HepG2 (cell line): Measurements from ENCODE around the gene PMM2. TPM values are rescaled to one million over a fixed set of nuclear protein-coding genes. Genes with fewer than 3 reads are reported as not detected.

Experiments
- ATAC-seq: fragments of 200-7000 bp; cut with Tn5 transposase; 3 replicates; pipeline ENCODE4 v1.9.1; 2020; ENCODE audit warnings: mild to moderate bottlenecking, moderate library complexity
- BruUV-seq: library from RNA; stranded (reverse); fragments of 400-500 nt; replicated peaks from 2 replicates; lab custom pipeline; 2021; lab: Mats Ljungman, UMichigan
- CTCF ChIA-PET: fragments of 300-600 bp; formaldehyde crosslinking; extraction: SDS; loops from one replicate; lab custom pipeline; 2021; ENCODE audit warnings: low total read pairs, inconsistent platforms, low intra/inter-chr PET ratio; lab: Yijun Ruan, JAX
- POLR2A ChIA-PET: fragments of 350-600 bp; sonication (Branson Sonifier 250); formaldehyde crosslinking; loops from one replicate; lab custom pipeline; 2020; ENCODE audit warnings: antibody characterized with exemption, inconsistent platforms; lab: Yijun Ruan, JAX
- DNase-seq: peaks from one replicate; pipeline ENCODE4 v3.0.0-alpha.2; 2015; ENCODE audit warnings: low spot score
- FAIRE-seq: peaks from 3 replicates; lab custom pipeline; 2011; peaks lifted over from hg19 to GRCh38; lab: Jason Lieb, UNC
- H2AFZ ChIP-seq: one replicate; pipeline ENCODE4 v1.6.1; 2011; ENCODE audit warnings: low read length, inconsistent platforms
- H3K27ac ChIP-seq: fragments of 300-600 bp; 3 replicates; pipeline ENCODE4 v1.8.0; 2011; ENCODE audit warnings: mixed run types, mild to moderate bottlenecking, mixed read lengths, low read length, inconsistent platforms; ENCODE audit not compliant: insufficient read depth; ENCODE audit errors: extremely low read length
- H3K27me3 ChIP-seq, 2 experiments: fragments of 200-600 bp in 1 of 2; 2 replicates in 1 of 2; 3 replicates in 1 of 2; pipeline versions ENCODE4 v1.6.0 to v1.8.0; 2011; ENCODE audit warnings: low read length in 2 of 2, mild to moderate bottlenecking in 2 of 2, moderate library complexity in 2 of 2, inconsistent platforms in 1 of 2; ENCODE audit not compliant: insufficient read depth in 2 of 2, control insufficient read depth in 1 of 2
- H3K36me3 ChIP-seq, 2 experiments: fragments of 200-600 bp in 1 of 2; replicated peaks in 1 of 2; 2 replicates in 1 of 2; 3 replicates in 1 of 2; pipeline versions ENCODE4 v1.5.1 to v1.8.0; 2011; ENCODE audit warnings: low read length in 2 of 2, inconsistent platforms in 1 of 2; ENCODE audit not compliant: insufficient read depth in 2 of 2, control insufficient read depth in 1 of 2
- H3K4me1 ChIP-seq: 2 replicates; pipeline ENCODE4 v1.5.1; 2012; ENCODE audit warnings: low read length, inconsistent platforms; ENCODE audit not compliant: insufficient read depth
- H3K4me2 ChIP-seq: 2 replicates; pipeline ENCODE4 v1.6.0; 2011; ENCODE audit warnings: low read depth, low read length, inconsistent platforms
- H3K4me3 ChIP-seq, 3 experiments: fragments of 200-600 bp in 1 of 3; sonication (generic), shearing (Covaris generic) in 1 of 3; replicated peaks in 1 of 3; 2 replicates each; pipeline ENCODE4 v1.5.1; 2011 to 2016; ENCODE audit warnings: low read length in 3 of 3, inconsistent platforms in 2 of 3, low read depth in 2 of 3, mild to moderate bottlenecking in 2 of 3, control low read depth in 1 of 3, mixed read lengths in 1 of 3; ENCODE audit not compliant: insufficient read depth in 1 of 3
- H3K79me2 ChIP-seq: one replicate; pipeline ENCODE4 v1.6.1; 2011; ENCODE audit warnings: low read length, inconsistent platforms; ENCODE audit not compliant: insufficient read depth
- H3K9ac ChIP-seq: 2 replicates; pipeline ENCODE4 v1.6.0; 2011; ENCODE audit warnings: mild to moderate bottlenecking, low read depth, low read length, inconsistent platforms; ENCODE audit not compliant: insufficient read depth
- H3K9me3 ChIP-seq: 2 replicates; pipeline ENCODE4 v1.5.1; 2012; ENCODE audit warnings: mild to moderate bottlenecking, low read length
- H4K20me1 ChIP-seq: 2 replicates; pipeline ENCODE4 v1.6.0; 2011; ENCODE audit warnings: inconsistent platforms, mild to moderate bottlenecking, low read length, moderate library complexity; ENCODE audit not compliant: insufficient read depth
- CENPT ChIP-seq: sonication (generic); formaldehyde crosslinking; IDR thresholded peaks from 2 replicates; pipeline ENCODE4 v1.8.0; 2022; ENCODE audit warnings: low read depth, mild to moderate bottlenecking, moderate library complexity, missing genetic modification reagents
- FOXA3 ChIP-seq: IDR thresholded peaks from 2 replicates; pipeline ENCODE4 v1.6.1; 2016; ENCODE audit warnings: missing genetic modification reagents, missing compliant biosample characterization
- FOXO1 ChIP-seq: sonication (generic); formaldehyde crosslinking; IDR thresholded peaks from 2 replicates; pipeline ENCODE4 v1.4.0; 2020; ENCODE audit warnings: missing genetic modification reagents
- GZF1 ChIP-seq: sonication (generic); formaldehyde crosslinking; IDR thresholded peaks from 2 replicates; pipeline ENCODE4 v1.5.1; 2020; ENCODE audit warnings: mild to moderate bottlenecking, missing genetic modification reagents
- HINFP ChIP-seq: sonication (generic); formaldehyde crosslinking; IDR thresholded peaks from 2 replicates; pipeline ENCODE4 v1.4.0; 2020; ENCODE audit warnings: low read depth, mild to moderate bottlenecking, missing genetic modification reagents
- POLR2A ChIP-seq, 2 experiments: IDR thresholded peaks; 2 replicates each; pipeline ENCODE4 v1.6.1; 2011; ENCODE audit warnings: low read depth in 2 of 2, low read length in 2 of 2, mild to moderate bottlenecking in 1 of 2, moderate library complexity in 1 of 2; ENCODE audit not compliant: insufficient read depth in 1 of 2
- POLR2AphosphoS2 ChIP-seq: IDR thresholded peaks from 2 replicates; pipeline ENCODE4 v1.6.1; 2011; ENCODE audit warnings: low read depth, low read length, improper control_type of control experiment
- RARG ChIP-seq: sonication (generic); formaldehyde crosslinking; IDR thresholded peaks from 2 replicates; pipeline ENCODE4 v1.4.0; 2020; ENCODE audit warnings: low read depth, mild to moderate bottlenecking, missing genetic modification reagents
- THYN1 ChIP-seq: sonication (generic); formaldehyde crosslinking; IDR thresholded peaks from 2 replicates; pipeline ENCODE4 v1.8.1; 2023; ENCODE audit warnings: low read depth, mild to moderate bottlenecking, moderate library complexity, missing genetic modification reagents, borderline replicate concordance
- ZFP91 ChIP-seq: sonication (generic); formaldehyde crosslinking; IDR thresholded peaks from 2 replicates; pipeline ENCODE4 v1.9.0; 2022; ENCODE audit warnings: missing genetic modification reagents, mild to moderate bottlenecking, borderline replicate concordance
- ZNF343 ChIP-seq: sonication (generic); formaldehyde crosslinking; IDR thresholded peaks from 2 replicates; pipeline ENCODE4 v1.4.0; 2020; ENCODE audit warnings: mild to moderate bottlenecking, missing genetic modification reagents
- ZNF441 ChIP-seq: sonication (generic); formaldehyde crosslinking; IDR thresholded peaks from 2 replicates; pipeline ENCODE4 v1.7.0; 2021; ENCODE audit warnings: missing genetic modification reagents, borderline replicate concordance
- ZNF460 ChIP-seq: sonication (generic); formaldehyde crosslinking; IDR thresholded peaks from 2 replicates; pipeline ENCODE4 v1.5.1; 2020; ENCODE audit warnings: missing genetic modification reagents, mild to moderate bottlenecking, borderline replicate concordance
- ZNF484 ChIP-seq: sonication (generic); formaldehyde crosslinking; IDR thresholded peaks from 2 replicates; pipeline ENCODE4 v1.5.1; 2020; ENCODE audit warnings: mild to moderate bottlenecking, low read depth, missing genetic modification reagents, borderline replicate concordance
- ZNF792 ChIP-seq: IDR thresholded peaks from 2 replicates; pipeline ENCODE4 v1.6.1; 2016
- WGBS: methylation state at CpG from one replicate; pipeline ENCODE4 v1.1.6; 2017; ENCODE audit warnings: low lambda C conversion rate; 5-methylcytosine and 5-hydroxymethylcytosine counted together
- in situ Hi-C: cut with HindIII; loops from 2 replicates; pipeline ENCODE4 v1.10.0; 2017; ENCODE audit warnings: low pct_unique_long_range_greater_than_20kb; ENCODE audit not compliant: extremely low pct_ligation_motif_present
- intact Hi-C: fragments of 100-400 bp; cut with micrococcal nuclease; formaldehyde crosslinking; loops from one replicate; pipeline ENCODE4 v1.10.0; 2022; ENCODE audit not compliant: unreplicated experiment
- polyA plus RNA-seq, 8 experiments: library from polyadenylated mRNA; depleted of rRNA in 3 of 8; stranded (reverse) in 7 of 8; unstranded in 1 of 8; fragments of >200 nt; fragmentation: Illumina TruSeq in 4 of 8; extraction: Trizol in 4 of 8; gene quantifications; 2 replicates each; pipeline versions ENCODE4 v1.2.1 to v1.2.3, GENCODE V29; 2011 to 2016; ENCODE audit warnings: low read depth in 4 of 8, missing spikeins in 1 of 8, mixed read lengths in 1 of 8; ENCODE audit not compliant: insufficient read depth in 1 of 8
- total RNA-seq, 5 experiments: library from RNA; depleted of rRNA; stranded (reverse); fragments of >200 nt; fragmentation: Illumina TruSeq; extraction: Trizol; gene quantifications; 2 replicates each; pipeline ENCODE4 v1.2.3, GENCODE V29; 2016; ENCODE audit warnings: low read depth in 1 of 5
- TF ChIP-seq, protein P1 (sequence below), 2 experiments: fragments of 450-650 bp in 1 of 2; sonication (generic) in 1 of 2; formaldehyde crosslinking; IDR thresholded peaks; 2 replicates each; pipeline versions ENCODE4 v1.5.0 to v1.8.0; 2020 to 2022; ENCODE audit warnings: mild to moderate bottlenecking in 1 of 2, missing genetic modification reagents in 1 of 2

Gene PMM2
- total and polyA plus RNA-seq, 2 of the 13 experiments (the other 11 are each of a cell fraction or from before 2014, with no cell fraction given) = 52.2 to 93.7 TPM

DNA sequence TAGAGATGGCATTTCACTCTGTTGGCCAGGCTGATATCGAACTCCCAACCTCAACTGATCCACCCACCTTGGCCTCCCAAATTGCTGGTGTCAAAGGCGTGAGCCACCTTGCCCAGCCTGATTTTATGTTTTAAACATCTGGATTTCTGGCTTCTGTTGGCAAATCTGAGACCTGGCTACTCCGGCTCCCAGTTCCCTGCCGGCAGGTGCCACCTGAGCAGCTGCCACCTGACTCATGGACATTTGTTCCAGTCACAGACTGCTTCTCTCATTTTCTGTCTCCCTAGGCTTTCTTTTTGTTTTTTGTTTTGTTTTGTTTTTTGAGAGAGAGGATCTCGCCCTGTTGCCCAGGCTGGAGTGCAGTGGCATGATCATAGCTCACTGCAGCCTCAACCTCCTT is 9.6 kb downstream of the PMM2 start:
- 99% methylated on average over 5 of the region's 5 CpGs for WGBS
- intact Hi-C loops (no loop called here), in situ Hi-C loops (no loop called here)
- CTCF ChIA-PET = no interaction called here
- ATAC-seq = no peak
- Histone ChIP-seq H3K27ac (no peak overlapping the region), H3K79me2 (peaks cover 23% of the 10 kb centered on the region), H3K27me3 (no peaks in the 10 kb centered on the region), H3K36me3 (peaks cover 55 to 95% of the 10 kb centered on the region in 2 experiments), H3K4me3 (no peak overlapping the region), H4K20me1 (no peaks in the 10 kb centered on the region; the same call in 1 of the 2 replicates), H3K9ac (no peak overlapping the region), H3K4me2 (no peak overlapping the region), H3K9me3 (no peaks in the 10 kb centered on the region), H3K4me1 (no peaks in the 10 kb centered on the region), H2AFZ (no peak overlapping the region)
- FAIRE-seq = no peak
- POLR2A ChIA-PET = interaction anchor here (1.6 kb wide), 1 partner anchor 73 kb away, joined by 5 read pairs; no protein-coding TSS in a partner anchor
- no peak for TF ChIP-seq THYN1
- no peak for TF ChIP-seq CENPT (CRISPR knock-in tag)
- no peak for TF ChIP-seq ZNF484 (CRISPR knock-in tag)
- no peak for TF ChIP-seq ZNF343 (CRISPR knock-in tag)
- no peak for TF ChIP-seq ZNF441
- DNase-seq = no peak
- BruUV-seq = no TSS peak

- in situ Hi-C loops (no loop called here), intact Hi-C loops (no loop called here)
- POLR2A ChIA-PET = no interaction called here
- Histone ChIP-seq H2AFZ (no peak overlapping the region), H3K36me3 (peaks cover 59 to 95% of the 10 kb centered on the region in 2 experiments), H3K9me3 (no peaks in the 10 kb centered on the region), H3K4me1 (no peaks in the 10 kb centered on the region), H4K20me1 (no peaks in the 10 kb centered on the region; the same call in 1 of the 2 replicates), H3K27me3 (no peaks in the 10 kb centered on the region), H3K4me3 (no peak overlapping the region), H3K79me2 (peaks cover 17% of the 10 kb centered on the region), H3K4me2 (no peak overlapping the region), H3K27ac (no peak overlapping the region), H3K9ac (no peak overlapping the region)
- 97% methylated on average over 3 of the region's 3 CpGs for WGBS
- ATAC-seq = no peak; the same call in 2 of the 3 replicates
- FAIRE-seq = no peak
- BruUV-seq = no TSS peak
- no peak for DNase-seq
- CTCF ChIA-PET = no interaction called here
- no peak for TF ChIP-seq GZF1 (CRISPR knock-in tag)
- TF ChIP-seq ZNF460 (CRISPR knock-in tag) = no peak
- TF ChIP-seq ZFP91 (CRISPR knock-in tag) = no peak
- TF ChIP-seq POLR2A (IDR thresholded peaks at IDR 0.05; ENCODE audit: insufficient read depth in 1 of 2, low read depth in 2 of 2, low read length in 2 of 2) = 0 out of 4 replicates have a peak, but pooled peaks of 1 of the 2 experiments have one; percentile 5
- TF ChIP-seq, protein P1, sequence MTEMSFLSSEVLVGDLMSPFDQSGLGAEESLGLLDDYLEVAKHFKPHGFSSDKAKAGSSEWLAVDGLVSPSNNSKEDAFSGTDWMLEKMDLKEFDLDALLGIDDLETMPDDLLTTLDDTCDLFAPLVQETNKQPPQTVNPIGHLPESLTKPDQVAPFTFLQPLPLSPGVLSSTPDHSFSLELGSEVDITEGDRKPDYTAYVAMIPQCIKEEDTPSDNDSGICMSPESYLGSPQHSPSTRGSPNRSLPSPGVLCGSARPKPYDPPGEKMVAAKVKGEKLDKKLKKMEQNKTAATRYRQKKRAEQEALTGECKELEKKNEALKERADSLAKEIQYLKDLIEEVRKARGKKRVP (CRISPR knock-in tag; IDR thresholded peaks at IDR 0.05) = no peak
- TF ChIP-seq HINFP (CRISPR knock-in tag) = no peak
- TF ChIP-seq FOXO1 = no peak
- 0 out of 2 replicates have a peak, but pooled peaks have one; percentile 39 for TF ChIP-seq POLR2AphosphoS2
- no peak for TF ChIP-seq RARG (CRISPR knock-in tag)
- TF ChIP-seq FOXA3 (CRISPR knock-in tag) = no peak
- TF ChIP-seq ZNF792 (CRISPR knock-in tag) = no peak
These were observed 10.4 kb downstream of the PMM2 start for GRCh38 chr16:8808009-8808408.
